ENCODE data around the gene CD1D. TPM values are rescaled to one million over a fixed set of nuclear protein-coding genes. Genes with fewer than 3 reads are reported as not detected.
A peak's percentile ranks its signal among the peaks of the same experiment; 100 is the strongest.

The CD1D gene
- polyA plus RNA-seq, 1 of the 3 experiments (the other 2 are of a cell fraction), result not detected

DNA sequence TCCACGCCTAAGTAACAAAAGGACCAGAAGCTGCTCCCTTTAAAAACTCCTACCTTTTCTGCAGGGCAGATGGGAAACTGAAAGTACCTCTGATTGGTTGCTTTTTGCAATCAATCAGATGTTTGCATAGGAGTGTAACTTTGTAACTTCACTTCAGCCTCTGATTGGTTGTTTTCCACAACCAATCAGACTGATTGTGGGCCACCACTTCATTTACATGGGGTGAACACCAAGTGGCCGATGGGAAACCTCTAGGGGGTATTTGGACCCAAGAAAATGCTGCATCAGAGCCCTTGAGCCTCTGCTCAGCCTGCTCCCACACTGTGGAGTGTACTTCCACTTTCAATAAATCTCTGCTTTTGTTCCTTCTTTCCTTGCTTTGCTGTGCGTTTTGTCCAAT lies 32.8 kb upstream of the CD1D start:
- no peak for TF ChIP-seq RAD21 (IDR thresholded peaks at IDR 0.05; ENCODE audit: low read length)
- no peak for TF ChIP-seq GATA2 (CRISPR knock-in tag; IDR thresholded peaks at IDR 0.05)
- TF ChIP-seq ELF1 (IDR thresholded peaks at IDR 0.05), result no peak
- TF ChIP-seq FOXM1 (IDR thresholded peaks at IDR 0.05; ENCODE audit: low read depth), result no peak
- no peak for TF ChIP-seq EZH2phosphoT487 (IDR thresholded peaks at IDR 0.05; ENCODE audit: borderline replicate concordance, low read depth)
- TF ChIP-seq, protein P1, sequence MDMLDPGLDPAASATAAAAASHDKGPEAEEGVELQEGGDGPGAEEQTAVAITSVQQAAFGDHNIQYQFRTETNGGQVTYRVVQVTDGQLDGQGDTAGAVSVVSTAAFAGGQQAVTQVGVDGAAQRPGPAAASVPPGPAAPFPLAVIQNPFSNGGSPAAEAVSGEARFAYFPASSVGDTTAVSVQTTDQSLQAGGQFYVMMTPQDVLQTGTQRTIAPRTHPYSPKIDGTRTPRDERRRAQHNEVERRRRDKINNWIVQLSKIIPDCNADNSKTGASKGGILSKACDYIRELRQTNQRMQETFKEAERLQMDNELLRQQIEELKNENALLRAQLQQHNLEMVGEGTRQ (IDR thresholded peaks at IDR 0.05; ENCODE audit: borderline replicate concordance, low read depth, low read length), result no peak
- no peak for TF ChIP-seq EP300 (IDR thresholded peaks at IDR 0.05; ENCODE audit: borderline replicate concordance in 1 of 2, low read depth in 1 of 2, low read length in 1 of 2)
- TF ChIP-seq SIN3A (IDR thresholded peaks at IDR 0.05; ENCODE audit: borderline replicate concordance, low read depth, low read length), result no peak
- no peak for TF ChIP-seq MEF2A (IDR thresholded peaks at IDR 0.05; ENCODE audit: borderline replicate concordance, low read depth)
- no peak for TF ChIP-seq NRF1 (IDR thresholded peaks at IDR 0.05; ENCODE audit: low read depth, low read length)
- TF ChIP-seq, protein P2, sequence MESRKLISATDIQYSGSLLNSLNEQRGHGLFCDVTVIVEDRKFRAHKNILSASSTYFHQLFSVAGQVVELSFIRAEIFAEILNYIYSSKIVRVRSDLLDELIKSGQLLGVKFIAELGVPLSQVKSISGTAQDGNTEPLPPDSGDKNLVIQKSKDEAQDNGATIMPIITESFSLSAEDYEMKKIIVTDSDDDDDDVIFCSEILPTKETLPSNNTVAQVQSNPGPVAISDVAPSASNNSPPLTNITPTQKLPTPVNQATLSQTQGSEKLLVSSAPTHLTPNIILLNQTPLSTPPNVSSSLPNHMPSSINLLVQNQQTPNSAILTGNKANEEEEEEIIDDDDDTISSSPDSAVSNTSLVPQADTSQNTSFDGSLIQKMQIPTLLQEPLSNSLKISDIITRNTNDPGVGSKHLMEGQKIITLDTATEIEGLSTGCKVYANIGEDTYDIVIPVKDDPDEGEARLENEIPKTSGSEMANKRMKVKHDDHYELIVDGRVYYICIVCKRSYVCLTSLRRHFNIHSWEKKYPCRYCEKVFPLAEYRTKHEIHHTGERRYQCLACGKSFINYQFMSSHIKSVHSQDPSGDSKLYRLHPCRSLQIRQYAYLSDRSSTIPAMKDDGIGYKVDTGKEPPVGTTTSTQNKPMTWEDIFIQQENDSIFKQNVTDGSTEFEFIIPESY (IDR thresholded peaks at IDR 0.05; ENCODE audit: borderline replicate concordance, low read depth), result no peak
- TF ChIP-seq, protein P3, sequence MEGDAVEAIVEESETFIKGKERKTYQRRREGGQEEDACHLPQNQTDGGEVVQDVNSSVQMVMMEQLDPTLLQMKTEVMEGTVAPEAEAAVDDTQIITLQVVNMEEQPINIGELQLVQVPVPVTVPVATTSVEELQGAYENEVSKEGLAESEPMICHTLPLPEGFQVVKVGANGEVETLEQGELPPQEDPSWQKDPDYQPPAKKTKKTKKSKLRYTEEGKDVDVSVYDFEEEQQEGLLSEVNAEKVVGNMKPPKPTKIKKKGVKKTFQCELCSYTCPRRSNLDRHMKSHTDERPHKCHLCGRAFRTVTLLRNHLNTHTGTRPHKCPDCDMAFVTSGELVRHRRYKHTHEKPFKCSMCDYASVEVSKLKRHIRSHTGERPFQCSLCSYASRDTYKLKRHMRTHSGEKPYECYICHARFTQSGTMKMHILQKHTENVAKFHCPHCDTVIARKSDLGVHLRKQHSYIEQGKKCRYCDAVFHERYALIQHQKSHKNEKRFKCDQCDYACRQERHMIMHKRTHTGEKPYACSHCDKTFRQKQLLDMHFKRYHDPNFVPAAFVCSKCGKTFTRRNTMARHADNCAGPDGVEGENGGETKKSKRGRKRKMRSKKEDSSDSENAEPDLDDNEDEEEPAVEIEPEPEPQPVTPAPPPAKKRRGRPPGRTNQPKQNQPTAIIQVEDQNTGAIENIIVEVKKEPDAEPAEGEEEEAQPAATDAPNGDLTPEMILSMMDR (IDR thresholded peaks at IDR 0.05), result no peak
- no peak for TF ChIP-seq TCF12 (IDR thresholded peaks at IDR 0.05)
- TF ChIP-seq GABPA (IDR thresholded peaks at IDR 0.05; ENCODE audit: low read depth), result no peak
- no peak for TF ChIP-seq SMC3 (IDR thresholded peaks at IDR 0.05; ENCODE audit: low read depth, low read length)
- no peak for TF ChIP-seq TAF1 (IDR thresholded peaks at IDR 0.05; ENCODE audit: borderline replicate concordance, low read depth, low read length)
- TF ChIP-seq RXRA (IDR thresholded peaks at IDR 0.05; ENCODE audit: borderline replicate concordance, low read depth), result no peak
- TF ChIP-seq FOXJ3 (CRISPR knock-in tag; IDR thresholded peaks at IDR 0.05), result no peak
- TF ChIP-seq, protein P4, sequence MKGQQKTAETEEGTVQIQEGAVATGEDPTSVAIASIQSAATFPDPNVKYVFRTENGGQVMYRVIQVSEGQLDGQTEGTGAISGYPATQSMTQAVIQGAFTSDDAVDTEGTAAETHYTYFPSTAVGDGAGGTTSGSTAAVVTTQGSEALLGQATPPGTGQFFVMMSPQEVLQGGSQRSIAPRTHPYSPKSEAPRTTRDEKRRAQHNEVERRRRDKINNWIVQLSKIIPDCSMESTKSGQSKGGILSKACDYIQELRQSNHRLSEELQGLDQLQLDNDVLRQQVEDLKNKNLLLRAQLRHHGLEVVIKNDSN (IDR thresholded peaks at IDR 0.05; ENCODE audit: borderline replicate concordance, low read depth), result no peak
- TF ChIP-seq CHD2 (IDR thresholded peaks at IDR 0.05; ENCODE audit: low read length, partially characterized antibody), result no peak
- Histone ChIP-seq H3K4me2 (no peak overlapping the region), H3K9ac (no peak overlapping the region), H4K20me1 (ENCODE audit: insufficient read depth) (no peaks in the 10 kb centered on the region), H3K9me2 (no peaks in the 10 kb centered on the region), H3F3A (replicated peaks; ENCODE audit: insufficient read depth) (peaks cover 8% of the 10 kb centered on the region), H3K36me3 (replicated peaks in 1 of 2; ENCODE audit: control insufficient read depth in 1 of 2, insufficient read depth in 2 of 2, low read length in 1 of 2) (no peaks in the 10 kb centered on the region), H3K4me3 (ENCODE audit: low read depth in 2 of 2, low read length in 1 of 2) (no peak overlapping the region), H3K9me3 (no peaks in the 10 kb centered on the region), H3K27me3 (ENCODE audit: insufficient read depth) (no peaks in the 10 kb centered on the region), H3K27ac (ENCODE audit: low read depth in 2 of 2, low read length in 1 of 2) (no peak overlapping the region), H3K79me2 (ENCODE audit: insufficient read depth) (no peaks in the 10 kb centered on the region), H2AFZ (ENCODE audit: low read depth) (peak overlapping the region; percentile 56; the same call in 1 of the 2 replicates), H3K4me1 (ENCODE audit: control insufficient read depth in 1 of 2, insufficient read depth in 2 of 2, low read depth in 1 of 2, low read length in 1 of 2) (peaks cover 0 to 8% of the 10 kb centered on the region in 2 experiments; a peak in 2 of 4 replicates)
- 41% methylated on average over 3 of the region's 3 CpGs for WGBS (ENCODE audit: low lambda C conversion rate)
- DNase-seq, result no peak
- CTCF ChIA-PET, result no interaction called here
- POLR2A ChIA-PET, result no interaction called here

Measured in SK-N-SH (cell line).